Esophagus muscularis mucosa (tissue), 3 donors: Measurements from ENCODE around the gene ACSF3.

Experiments
- EP300 ChIP-seq: sonication (generic); formaldehyde crosslinking; IDR thresholded peaks from one replicate; pipeline ENCODE4 v1.6.1; 2017; ENCODE audit warnings: antibody characterized with exemption
- TF ChIP-seq, protein P1 (sequence below), 3 experiments: fragments of 200-600 bp in 2 of 3; fragments of 450-650 bp in 1 of 3; sonication (generic) in 2 of 3; IDR thresholded peaks; one replicate each; pipeline ENCODE4 v1.5.1; 2017 to 2019; ENCODE audit warnings: antibody characterized with exemption in 3 of 3, mild to moderate bottlenecking in 2 of 3, moderate library complexity in 1 of 3

DNA sequence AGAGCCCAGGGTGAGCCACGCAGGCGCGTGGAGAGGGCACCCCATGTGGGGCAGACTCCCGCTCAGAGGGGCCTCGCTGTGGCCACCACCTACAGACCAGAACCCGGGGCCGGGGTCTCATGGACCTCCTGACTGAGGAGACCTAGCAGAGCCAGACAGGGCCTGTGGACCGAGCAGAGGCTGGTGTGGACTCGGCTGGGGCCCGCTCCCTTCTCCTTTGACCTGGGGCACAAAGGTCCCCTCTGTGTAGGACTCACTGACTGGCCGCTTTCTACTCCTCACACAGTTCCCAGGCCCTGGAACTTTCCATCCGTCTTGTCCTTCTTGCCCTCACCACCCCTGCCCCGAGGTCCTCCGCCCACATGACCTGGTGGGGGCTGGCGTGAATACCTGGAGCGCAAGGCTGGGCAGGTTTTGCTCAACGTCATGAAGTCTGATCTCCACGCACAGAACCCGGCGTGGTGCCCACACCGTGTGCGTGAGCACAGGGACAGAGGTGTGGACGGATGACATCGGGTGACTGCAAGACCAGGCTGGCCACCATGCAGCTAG is 44.7 kb upstream of the ACSF3 start:
- TF ChIP-seq EP300 = no peak
- TF ChIP-seq, protein P1, sequence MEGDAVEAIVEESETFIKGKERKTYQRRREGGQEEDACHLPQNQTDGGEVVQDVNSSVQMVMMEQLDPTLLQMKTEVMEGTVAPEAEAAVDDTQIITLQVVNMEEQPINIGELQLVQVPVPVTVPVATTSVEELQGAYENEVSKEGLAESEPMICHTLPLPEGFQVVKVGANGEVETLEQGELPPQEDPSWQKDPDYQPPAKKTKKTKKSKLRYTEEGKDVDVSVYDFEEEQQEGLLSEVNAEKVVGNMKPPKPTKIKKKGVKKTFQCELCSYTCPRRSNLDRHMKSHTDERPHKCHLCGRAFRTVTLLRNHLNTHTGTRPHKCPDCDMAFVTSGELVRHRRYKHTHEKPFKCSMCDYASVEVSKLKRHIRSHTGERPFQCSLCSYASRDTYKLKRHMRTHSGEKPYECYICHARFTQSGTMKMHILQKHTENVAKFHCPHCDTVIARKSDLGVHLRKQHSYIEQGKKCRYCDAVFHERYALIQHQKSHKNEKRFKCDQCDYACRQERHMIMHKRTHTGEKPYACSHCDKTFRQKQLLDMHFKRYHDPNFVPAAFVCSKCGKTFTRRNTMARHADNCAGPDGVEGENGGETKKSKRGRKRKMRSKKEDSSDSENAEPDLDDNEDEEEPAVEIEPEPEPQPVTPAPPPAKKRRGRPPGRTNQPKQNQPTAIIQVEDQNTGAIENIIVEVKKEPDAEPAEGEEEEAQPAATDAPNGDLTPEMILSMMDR (IDR thresholded peaks at IDR 0.05) = no peak
